ENCODE results near the gene NSF.
"Not testable (repeated sequence)": the region's sequence is repeated elsewhere in the genome, so short reads cannot be mapped to it uniquely, and the experiment has no call there.

The NSF gene

GRCh38 chr17:46590157-46591146 lies at the start of gene NSF:
Gene NSF, plus strand, starts transcription at chr17:46590669. Its CDS starts 107 bp downstream, at chr17:46590776.
- not testable (repeated sequence) for H3K4me3 ChIP-seq (ENCODE audit: control insufficient read depth, low read depth, low read length); DNase-seq (ENCODE audit: low read depth)

DNA sequence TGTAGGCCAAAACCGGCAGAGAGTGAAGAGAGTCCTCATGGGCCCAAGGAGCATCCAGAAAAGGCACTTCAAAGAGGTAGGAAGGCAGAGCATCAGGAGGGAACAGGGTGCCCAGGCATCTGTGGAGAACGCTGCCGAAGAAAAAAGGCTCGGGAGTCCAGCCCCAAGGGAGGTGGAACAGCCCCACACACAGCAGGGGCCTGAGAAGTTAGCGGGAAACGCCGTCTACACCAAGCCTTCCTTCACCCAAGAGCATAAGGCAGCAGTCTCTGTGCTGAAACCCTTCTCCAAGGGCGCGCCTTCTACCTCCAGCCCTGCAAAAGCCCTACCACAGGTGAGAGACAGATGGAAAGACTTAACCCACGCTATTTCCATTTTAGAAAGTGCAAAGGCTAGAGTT lies 41.9 kb upstream of the NSF start:
- DNase-seq (ENCODE audit: low read depth); H3K4me3 ChIP-seq (ENCODE audit: control insufficient read depth, low read depth, low read length): not testable (repeated sequence)

DNA sequence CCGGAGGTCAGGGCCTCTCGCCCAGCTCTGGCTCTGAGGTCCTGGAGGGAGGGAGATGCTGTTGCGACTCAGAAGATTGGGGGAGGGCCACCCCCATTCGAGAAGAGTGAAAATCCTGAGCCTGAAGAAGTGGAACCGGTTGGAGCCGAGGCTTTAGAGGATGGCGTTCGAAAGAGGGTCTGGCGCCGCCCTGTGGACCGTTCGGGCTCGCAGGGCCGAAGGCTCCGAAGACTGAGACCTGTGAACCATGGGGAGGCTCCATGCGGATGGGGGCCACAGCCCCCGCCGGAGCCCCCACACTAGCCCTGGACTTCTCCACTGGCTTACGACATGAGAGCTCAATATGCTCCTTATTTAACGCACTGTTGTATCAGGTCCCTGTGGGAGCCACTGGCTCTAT lies 31.3 kb upstream of the NSF start:
- H3K4me3 ChIP-seq (ENCODE audit: control insufficient read depth, low read depth, low read length); DNase-seq (ENCODE audit: low read depth): not testable (repeated sequence)

DNA sequence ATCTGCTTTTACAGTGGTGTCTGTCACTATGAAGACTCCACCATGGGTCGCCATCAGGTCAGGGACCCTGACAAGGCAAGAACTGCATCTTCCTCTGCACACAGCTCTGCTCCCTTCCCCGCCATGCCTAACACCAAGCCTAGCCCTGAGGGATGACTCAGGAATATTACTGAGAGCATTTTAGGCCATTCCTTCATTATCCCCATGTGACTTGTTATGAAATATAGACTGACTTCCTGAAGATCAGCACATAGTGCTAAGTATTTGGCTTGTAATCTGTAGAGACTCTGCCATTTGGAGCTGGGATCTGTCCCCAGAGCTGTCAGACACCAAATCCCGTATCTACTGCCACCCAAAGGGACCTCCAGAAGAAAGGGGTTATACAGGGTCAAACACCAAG lies 30.4 kb upstream of the NSF start:
- H3K4me3 ChIP-seq (ENCODE audit: control insufficient read depth, low read depth, low read length); DNase-seq (ENCODE audit: low read depth): not testable (repeated sequence)

- DNase-seq (ENCODE audit: low read depth); H3K4me3 ChIP-seq (ENCODE audit: control insufficient read depth, low read depth, low read length): not testable (repeated sequence)
Measured at GRCh38 chr17:46566284-46566683, 24.2 kb upstream of the NSF start.

DNA sequence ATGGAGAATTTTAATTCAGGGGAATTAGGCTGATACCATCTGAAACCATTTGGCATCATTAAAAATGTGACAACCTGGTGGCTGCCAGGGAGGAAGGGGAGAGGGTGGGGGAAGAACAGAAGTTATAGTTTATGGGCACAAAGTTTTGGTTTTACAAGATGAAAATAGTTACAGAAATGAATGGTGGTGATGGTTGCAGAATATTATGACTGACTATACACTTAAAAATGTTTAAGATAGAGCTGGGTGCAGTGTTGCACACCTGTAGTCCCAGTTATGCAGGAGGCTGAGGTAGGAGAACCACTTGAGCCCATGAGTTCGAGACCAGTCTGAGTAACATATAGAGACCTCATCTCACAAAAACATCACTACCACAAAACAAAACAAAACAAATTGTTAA lies 23.5 kb upstream of the NSF start:
- not testable (repeated sequence) for DNase-seq (ENCODE audit: low read depth); H3K4me3 ChIP-seq (ENCODE audit: control insufficient read depth, low read depth, low read length)

- DNase-seq (ENCODE audit: low read depth); H3K4me3 ChIP-seq (ENCODE audit: control insufficient read depth, low read depth, low read length): not testable (repeated sequence)
Measured at GRCh38 chr17:46571796-46572195, 18.7 kb upstream of the NSF start.

DNA sequence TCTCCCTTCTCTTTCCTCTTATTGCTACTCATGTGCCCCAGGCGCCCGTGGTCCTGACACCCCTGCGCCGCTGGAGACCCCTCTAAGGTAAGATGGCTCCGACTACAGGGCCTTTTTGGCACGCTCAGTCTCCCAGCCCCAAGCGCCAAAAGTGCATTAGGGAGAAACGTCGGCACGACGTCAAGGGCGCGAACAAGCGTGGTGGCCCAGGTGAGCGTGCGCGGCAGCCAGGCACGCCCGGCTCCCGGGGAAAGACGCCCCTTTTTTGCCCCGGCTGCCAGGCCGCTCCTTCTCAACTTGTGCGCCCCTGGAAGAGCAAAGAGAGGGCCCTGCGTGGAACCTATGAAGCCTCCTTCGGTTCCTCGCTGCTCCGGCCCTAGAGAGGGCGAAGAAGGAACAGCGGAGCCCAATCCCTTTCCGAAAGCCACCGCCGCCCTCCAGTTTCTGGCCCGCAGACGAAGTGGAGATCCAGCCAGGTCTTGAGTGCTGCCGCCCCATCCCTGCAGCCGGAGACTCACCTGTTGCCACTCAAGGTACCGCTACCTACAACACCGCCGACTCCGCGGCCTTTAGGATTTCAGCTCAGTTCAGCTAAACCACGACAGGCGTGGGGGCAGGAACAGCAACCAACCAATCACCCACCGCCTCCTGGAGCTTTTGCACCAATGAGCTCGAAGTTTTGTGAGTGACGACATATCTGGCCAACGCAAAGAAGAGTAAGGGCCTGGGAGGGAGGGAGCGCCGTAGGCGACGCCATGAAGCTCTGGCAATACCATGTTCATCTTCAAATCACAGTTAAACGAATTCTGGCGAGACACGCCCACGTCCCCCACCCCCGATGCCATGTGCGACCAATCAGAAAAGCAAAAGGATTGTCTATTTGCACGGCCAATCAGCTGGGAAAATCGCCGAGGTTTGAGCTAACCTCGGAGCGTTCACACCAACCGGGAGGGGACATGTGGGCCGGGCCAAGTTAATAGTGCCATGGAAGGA lies 11.1 kb upstream of the NSF start, which contains the start of gene ARL17A:
ARL17A (minus strand) TSS at position 609 of the 993 bp plus-strand sequence. CDS start 3,369 bp downstream, outside the sequence.
- not testable (repeated sequence) for H3K4me3 ChIP-seq (ENCODE audit: control insufficient read depth, low read depth, low read length); DNase-seq (ENCODE audit: low read depth)

DNA sequence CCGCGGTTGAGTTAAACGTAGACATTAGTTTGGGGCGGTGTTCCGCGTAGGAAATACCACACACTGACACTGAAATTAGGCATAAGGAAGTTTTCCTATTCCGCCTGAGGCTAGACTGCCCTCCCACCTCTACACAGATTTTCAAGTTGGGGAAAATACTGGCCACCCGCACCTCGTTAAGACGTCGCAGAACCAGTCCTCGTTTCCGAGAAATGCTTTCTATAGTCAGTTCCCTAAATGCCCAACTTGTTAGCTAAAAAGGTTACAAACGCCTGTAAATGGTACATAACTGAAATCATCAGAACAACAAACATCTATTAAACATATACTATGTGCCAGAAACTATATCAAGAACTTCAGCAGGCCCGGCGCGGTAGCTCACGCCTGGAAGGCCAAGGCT lies 10.4 kb upstream of the NSF start:
- H3K4me3 ChIP-seq (ENCODE audit: control insufficient read depth, low read depth, low read length); DNase-seq (ENCODE audit: low read depth): not testable (repeated sequence)

DNA sequence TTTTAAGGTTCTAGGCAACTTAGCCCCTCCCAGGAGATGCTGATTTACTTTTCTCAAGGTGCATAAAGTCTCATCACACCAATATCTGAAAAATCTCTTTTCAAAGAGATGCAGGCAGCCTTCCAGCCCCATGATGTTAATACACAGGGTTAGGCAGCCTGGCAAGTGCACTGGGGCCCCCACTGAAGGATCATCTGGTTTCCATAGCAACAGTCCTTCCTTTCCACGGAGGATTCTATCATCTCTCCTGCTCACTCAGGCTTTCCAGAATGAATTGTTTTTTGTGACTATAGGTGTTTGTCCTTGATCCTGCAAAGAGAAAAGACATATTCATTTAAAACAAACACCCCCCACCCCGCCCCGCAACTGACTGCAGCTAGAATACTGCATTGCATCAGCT lies 5.0 kb upstream of the NSF start:
- DNase-seq (ENCODE audit: low read depth); H3K4me3 ChIP-seq (ENCODE audit: control insufficient read depth, low read depth, low read length): not testable (repeated sequence)

DNA sequence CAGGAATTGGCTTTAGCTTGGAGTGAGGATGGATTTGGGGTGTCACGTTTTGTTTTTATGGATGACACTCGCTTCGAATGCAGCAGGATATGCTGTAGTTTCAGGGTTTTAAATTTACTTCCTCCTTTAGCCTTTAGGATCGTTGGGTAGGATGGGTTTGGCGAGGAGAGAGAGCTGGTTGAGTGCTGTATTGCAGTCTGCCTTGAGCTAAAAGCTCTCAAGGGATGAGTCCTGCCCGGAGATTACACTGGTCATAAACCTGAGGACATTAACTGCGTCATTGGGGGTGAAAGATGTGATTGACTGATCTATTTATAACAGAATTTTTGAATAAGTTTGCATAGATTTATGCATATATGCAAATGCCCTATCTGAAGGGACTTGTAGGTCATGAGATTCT lies 863 bp downstream of the NSF start:
- DNase-seq (ENCODE audit: low read depth); H3K4me3 ChIP-seq (ENCODE audit: control insufficient read depth, low read depth, low read length): not testable (repeated sequence)

DNA sequence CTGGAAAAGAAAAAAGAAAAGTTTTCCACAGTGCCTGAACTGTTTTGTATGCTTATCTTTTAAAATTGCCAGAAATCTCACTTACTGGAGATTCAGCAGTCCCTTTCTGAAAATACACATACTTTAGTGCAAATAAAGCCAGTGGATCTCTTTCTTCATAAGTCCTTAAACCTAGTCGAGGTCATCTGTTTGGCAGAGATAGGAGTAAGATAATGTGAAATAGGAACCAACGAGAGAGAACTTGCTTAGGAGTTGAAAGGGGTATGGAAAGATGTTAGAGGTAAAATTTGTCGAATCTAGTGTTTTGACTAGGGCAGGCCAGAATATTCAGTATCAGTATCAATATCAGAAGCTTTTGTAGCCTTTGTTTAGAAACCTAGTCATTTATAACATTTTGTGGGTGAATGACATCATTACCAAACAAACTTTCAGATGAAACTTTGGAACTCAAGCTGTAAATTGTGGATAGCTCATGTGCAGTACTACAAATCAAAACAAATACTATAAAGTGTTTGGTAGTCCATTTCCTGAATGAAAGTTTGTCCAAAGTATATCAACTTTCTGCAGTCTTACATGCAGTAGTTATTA lies 8.0 kb downstream of the NSF start:
- not testable (repeated sequence) for H3K4me3 ChIP-seq (ENCODE audit: control insufficient read depth, low read depth, low read length); DNase-seq (ENCODE audit: low read depth)

- DNase-seq (ENCODE audit: low read depth); H3K4me3 ChIP-seq (ENCODE audit: control insufficient read depth, low read depth, low read length): not testable (repeated sequence)
Measured at GRCh38 chr17:46600767-46601166, 10.3 kb downstream of the NSF start.

DNA sequence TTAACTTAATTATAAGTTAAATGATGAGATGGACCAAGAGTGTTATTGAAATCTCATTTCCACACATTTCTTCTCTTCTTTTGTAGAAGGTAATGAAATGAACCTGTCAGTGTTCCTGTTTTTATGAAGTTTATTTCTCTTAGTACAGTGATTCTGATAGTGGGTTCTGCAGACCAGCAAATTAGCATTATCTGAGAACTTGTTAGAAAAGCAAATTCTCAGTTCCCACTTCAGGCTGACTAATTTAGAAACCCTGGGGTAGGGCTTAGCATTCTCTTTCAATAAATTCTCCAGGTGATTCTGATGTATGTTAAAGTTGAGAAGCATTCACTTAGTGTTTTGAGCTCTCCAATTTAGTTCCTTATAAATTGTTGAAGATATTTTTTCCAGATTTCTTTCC lies 12.7 kb downstream of the NSF start:
- not testable (repeated sequence) for H3K4me3 ChIP-seq (ENCODE audit: control insufficient read depth, low read depth, low read length)

GRCh38 chr17:46611304-46611703 lies 20.8 kb downstream of the NSF start:
- DNase-seq (ENCODE audit: low read depth); H3K4me3 ChIP-seq (ENCODE audit: control insufficient read depth, low read depth, low read length): not testable (repeated sequence)

More for the DNA sequence above, 12.7 kb downstream of the NSF start:
- DNase-seq (ENCODE audit: low read depth): not testable (repeated sequence)

DNA sequence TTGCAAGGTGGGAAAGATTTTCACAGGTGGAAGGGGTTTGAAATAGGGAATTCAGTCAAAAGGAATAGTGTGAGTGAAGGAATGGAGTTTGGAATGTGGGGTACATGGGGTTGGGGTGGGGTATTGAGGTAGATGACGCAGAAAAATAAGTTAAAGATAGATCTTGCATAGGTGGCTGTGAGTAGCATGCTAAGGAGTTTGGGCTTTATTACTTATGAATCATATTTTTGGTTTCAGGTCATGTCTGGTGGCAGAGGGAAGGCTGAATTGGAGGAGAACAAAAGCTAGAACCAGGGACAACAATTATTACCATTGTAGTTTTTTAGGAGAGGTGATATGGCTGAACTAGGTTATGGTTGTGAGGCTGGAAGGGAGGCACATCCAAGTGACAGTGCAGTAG lies 23.4 kb downstream of the NSF start:
- not testable (repeated sequence) for DNase-seq (ENCODE audit: low read depth); H3K4me3 ChIP-seq (ENCODE audit: control insufficient read depth, low read depth, low read length)

- H3K4me3 ChIP-seq (ENCODE audit: control insufficient read depth, low read depth, low read length); DNase-seq (ENCODE audit: low read depth): not testable (repeated sequence)
Measured at GRCh38 chr17:46617121-46617520, 26.7 kb downstream of the NSF start.

GRCh38 chr17:46618975-46619374 lies 28.5 kb downstream of the NSF start:
- not testable (repeated sequence) for DNase-seq (ENCODE audit: low read depth); H3K4me3 ChIP-seq (ENCODE audit: control insufficient read depth, low read depth, low read length)

All from AG09309 (cell line).